Gastroesophageal sphincter (tissue), 4 donors: ENCODE data around the gene TRAPPC3. TPM values are rescaled to one million over a fixed set of nuclear protein-coding genes. Genes with fewer than 3 reads are reported as not detected.
A peak's percentile ranks its signal among the peaks of the same experiment; 100 is the strongest.

ENCODE experiments used
- ATAC-seq: fragments of 150-250 bp; one replicate; pipeline ENCODE4 v1.9.1; 2016; ENCODE audit warnings: mild to moderate bottlenecking, moderate library complexity
- H3K27ac ChIP-seq, 4 donors: fragments of 200-600 bp; sonication (generic) in 3 of 4; 1 replicate in 3 of 4; 2 replicates in 1 of 4; pipeline ENCODE4 v1.5.1; 2016 to 2019
- H3K27me3 ChIP-seq: fragments of 200-600 bp; sonication (generic); one replicate; pipeline ENCODE4 v1.5.1; 2019
- H3K36me3 ChIP-seq, 2 donors: fragments of 200-600 bp; sonication (generic); one replicate each; pipeline ENCODE4 v1.5.1; 2019; ENCODE audit warnings: control low read depth in 1 of 2
- H3K4me1 ChIP-seq, 3 donors: fragments of 200-600 bp; sonication (generic); 1 replicate in 2 of 3; 2 replicates in 1 of 3; pipeline ENCODE4 v1.5.1; 2016 to 2019; ENCODE audit warnings: control low read depth in 2 of 3
- H3K4me3 ChIP-seq, 2 donors: fragments of 200-600 bp; sonication (generic); one replicate each; pipeline ENCODE4 v1.5.1; 2019; ENCODE audit warnings: mild to moderate bottlenecking in 1 of 2, moderate library complexity in 1 of 2
- H3K9me3 ChIP-seq, 3 donors: fragments of 200-600 bp; sonication (generic); one replicate each; pipeline ENCODE4 v1.5.1; 2017 to 2019; ENCODE audit warnings: control low read depth in 2 of 3
- EP300 ChIP-seq: sonication (generic); formaldehyde crosslinking; IDR thresholded peaks from one replicate; pipeline ENCODE4 v1.6.1; 2017; ENCODE audit warnings: antibody characterized with exemption, mild to moderate bottlenecking
- POLR2A ChIP-seq, 2 donors: fragments of 450-650 bp; IDR thresholded peaks; one replicate each; pipeline ENCODE4 v1.6.1; 2017; ENCODE audit warnings: antibody characterized with exemption in 2 of 2, mild to moderate bottlenecking in 2 of 2, moderate library complexity in 1 of 2
- POLR2AphosphoS5 ChIP-seq: sonication (generic); formaldehyde crosslinking; IDR thresholded peaks from one replicate; pipeline ENCODE4 v1.6.1; 2017; ENCODE audit warnings: antibody characterized with exemption
- WGBS, 2 donors: methylation state at CpG; one replicate each; pipeline ENCODE4 v1.1.5; 2018; ENCODE audit warnings: low coverage in 1 of 2; 5-methylcytosine and 5-hydroxymethylcytosine counted together
- total RNA-seq, 4 donors: library from RNA; depleted of rRNA; stranded (reverse); fragments of >200 nt; gene quantifications; one replicate each; pipeline ENCODE4 v1.1.0, GENCODE V29; 2016
- TF ChIP-seq, protein P1 (sequence below), 4 experiments: fragments of 200-600 bp in 2 of 4; fragments of 450-650 bp in 2 of 4; sonication (generic) in 1 of 4; IDR thresholded peaks; one replicate each; pipeline ENCODE4 v1.5.1; 2017 to 2019; ENCODE audit warnings: antibody characterized with exemption in 4 of 4, mild to moderate bottlenecking in 2 of 4, moderate library complexity in 2 of 4

TRAPPC3 gene
- total RNA-seq, 4 donors from 2014 or later: 102 to 166 (median 129) TPM

DNA sequence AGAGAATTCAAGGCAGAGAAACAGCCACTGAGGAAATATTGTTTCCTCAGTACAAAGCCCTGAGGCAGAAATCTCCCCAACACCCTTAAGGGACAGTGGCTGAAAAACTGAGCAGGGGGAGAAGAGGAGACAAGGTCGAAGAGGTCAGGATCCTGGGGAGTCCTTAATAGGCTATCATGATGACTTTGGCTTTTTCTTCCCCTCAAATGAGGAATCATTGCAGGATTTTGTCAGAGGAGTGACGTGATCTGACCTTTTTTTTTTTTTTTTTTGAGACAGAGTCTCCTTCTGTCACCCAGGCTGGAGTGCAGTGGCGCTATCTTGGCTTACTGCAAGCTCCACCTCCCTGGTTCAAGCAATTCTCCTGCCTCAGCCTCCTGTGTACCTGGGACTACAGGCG, 16.9 kb upstream of the TRAPPC3 start:
- Histone ChIP-seq H3K36me3 (peaks cover 0 to 20% of the 10 kb centered on the region in 2 donors), H3K27ac (peak overlapping the region; percentile 32 to 77 (median 72)), H3K9me3 (no peaks in the 10 kb centered on the region), H3K4me3 (no peak overlapping the region), H3K4me1 (peaks cover 2 to 100% (median 36%) of the 10 kb centered on the region in 3 donors), H3K27me3 (no peaks in the 10 kb centered on the region)
- 55 to 67% methylated on average over 4 of the region's 4 CpGs for WGBS, 2 donors
- TF ChIP-seq POLR2A (IDR thresholded peaks at IDR 0.05): no peak
- TF ChIP-seq, protein P1, sequence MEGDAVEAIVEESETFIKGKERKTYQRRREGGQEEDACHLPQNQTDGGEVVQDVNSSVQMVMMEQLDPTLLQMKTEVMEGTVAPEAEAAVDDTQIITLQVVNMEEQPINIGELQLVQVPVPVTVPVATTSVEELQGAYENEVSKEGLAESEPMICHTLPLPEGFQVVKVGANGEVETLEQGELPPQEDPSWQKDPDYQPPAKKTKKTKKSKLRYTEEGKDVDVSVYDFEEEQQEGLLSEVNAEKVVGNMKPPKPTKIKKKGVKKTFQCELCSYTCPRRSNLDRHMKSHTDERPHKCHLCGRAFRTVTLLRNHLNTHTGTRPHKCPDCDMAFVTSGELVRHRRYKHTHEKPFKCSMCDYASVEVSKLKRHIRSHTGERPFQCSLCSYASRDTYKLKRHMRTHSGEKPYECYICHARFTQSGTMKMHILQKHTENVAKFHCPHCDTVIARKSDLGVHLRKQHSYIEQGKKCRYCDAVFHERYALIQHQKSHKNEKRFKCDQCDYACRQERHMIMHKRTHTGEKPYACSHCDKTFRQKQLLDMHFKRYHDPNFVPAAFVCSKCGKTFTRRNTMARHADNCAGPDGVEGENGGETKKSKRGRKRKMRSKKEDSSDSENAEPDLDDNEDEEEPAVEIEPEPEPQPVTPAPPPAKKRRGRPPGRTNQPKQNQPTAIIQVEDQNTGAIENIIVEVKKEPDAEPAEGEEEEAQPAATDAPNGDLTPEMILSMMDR (IDR thresholded peaks at IDR 0.05): no peak
- no peak for ATAC-seq

DNA sequence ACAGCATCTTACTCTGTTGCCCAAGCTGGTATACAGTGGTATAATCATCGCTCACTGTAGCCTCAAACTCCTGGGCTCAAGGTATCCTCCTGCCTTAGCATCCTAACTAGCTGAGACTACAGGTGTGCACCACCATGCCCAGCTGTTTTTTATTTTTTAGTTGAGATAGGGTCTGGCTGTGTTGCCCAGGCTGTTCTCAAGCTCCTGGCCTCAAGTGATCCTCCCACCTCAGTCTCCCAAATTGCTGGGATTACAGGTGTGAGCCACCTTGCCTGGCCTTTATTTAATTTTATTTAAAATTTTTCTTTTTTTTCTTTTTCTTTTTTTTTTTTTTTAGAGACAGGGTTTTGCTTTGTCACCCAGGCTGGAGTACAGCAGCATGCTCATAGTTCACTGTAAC, 15.9 kb upstream of the TRAPPC3 start:
- WGBS, 2 donors: 86 to 90% methylated on average over 1 of the region's 1 CpG
- Histone ChIP-seq H3K27me3 (no peaks in the 10 kb centered on the region), H3K36me3 (peaks cover 0 to 11% of the 10 kb centered on the region in 2 donors), H3K4me1 (peaks cover 2 to 100% (median 46%) of the 10 kb centered on the region in 3 donors), H3K27ac (peak overlapping the region in 3 of 4 donors; percentile 2 to 77 (median 28)), H3K9me3 (no peaks in the 10 kb centered on the region), H3K4me3 (no peak overlapping the region)
- TF ChIP-seq POLR2A (IDR thresholded peaks at IDR 0.05) (no peak), EP300 (no peak), POLR2AphosphoS5 (no peak)
- TF ChIP-seq, protein P1 (IDR thresholded peaks at IDR 0.05): no peak
- ATAC-seq: no peak

- no peak for ATAC-seq
- WGBS, 2 donors: 100% methylated on average over 2 of the region's 2 CpGs
- Histone ChIP-seq H3K27me3 (no peaks in the 10 kb centered on the region), H3K4me1 (peaks cover 2 to 100% (median 53%) of the 10 kb centered on the region in 3 donors), H3K4me3 (no peak overlapping the region), H3K27ac (peak overlapping the region in 2 of 4 donors; percentile 24 to 77), H3K9me3 (no peaks in the 10 kb centered on the region), H3K36me3 (peaks cover 0 to 8% of the 10 kb centered on the region in 2 donors)
- TF ChIP-seq POLR2A (IDR thresholded peaks at IDR 0.05) (no peak), POLR2AphosphoS5 (no peak), EP300 (no peak)
- TF ChIP-seq, protein P1 (IDR thresholded peaks at IDR 0.05): no peak
Measured at GRCh38 chr1:36164361-36164760, 15.1 kb upstream of the TRAPPC3 start.

- TF ChIP-seq, protein P1 (IDR thresholded peaks at IDR 0.05): no peak
- no peak for TF ChIP-seq POLR2A (IDR thresholded peaks at IDR 0.05)
- no peak for TF ChIP-seq EP300
- Histone ChIP-seq H3K4me1 (peaks cover 2 to 100% (median 63%) of the 10 kb centered on the region in 3 donors), H3K9me3 (no peaks in the 10 kb centered on the region), H3K4me3 (no peak overlapping the region), H3K36me3 (peaks cover 0 to 8% of the 10 kb centered on the region in 2 donors), H3K27ac (peak overlapping the region in 2 of 4 donors; percentile 100), H3K27me3 (no peaks in the 10 kb centered on the region)
- ATAC-seq: no peak
Measured at GRCh38 chr1:36163426-36163825, 14.1 kb upstream of the TRAPPC3 start.

DNA sequence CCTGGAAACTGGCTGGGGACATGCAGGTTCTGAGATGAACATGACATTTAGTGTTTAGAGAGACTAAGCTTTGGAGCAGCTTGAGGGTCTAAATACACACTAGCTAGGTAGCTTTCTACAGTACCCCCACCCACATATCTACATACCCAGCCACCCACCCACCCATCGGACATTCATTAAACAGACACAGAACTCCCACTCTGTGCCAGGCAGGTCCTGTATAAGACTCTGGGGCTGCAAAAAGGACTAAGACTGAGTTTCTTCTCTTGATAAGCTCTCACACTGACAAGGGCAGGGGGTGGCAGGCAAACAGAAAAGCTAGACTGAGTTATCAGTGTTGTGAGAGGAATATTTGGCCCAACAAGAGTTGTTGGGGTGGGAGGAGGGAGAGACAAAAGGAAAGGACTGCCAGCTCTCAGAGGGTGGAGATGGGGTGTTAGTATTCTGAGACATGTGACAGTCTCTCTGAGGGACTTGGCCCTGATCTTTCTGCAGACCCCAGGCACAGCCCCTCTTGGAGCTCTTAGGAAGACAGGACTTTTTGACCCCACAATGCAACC, 13.5 kb upstream of the TRAPPC3 start:
- H3K36me3 ChIP-seq: peaks cover 0 to 1% of the 10 kb centered on the region in 2 donors
- TF ChIP-seq POLR2A (IDR thresholded peaks at IDR 0.05) (no peak), POLR2AphosphoS5 (no peak), EP300 (no peak)
- TF ChIP-seq, protein P1 (IDR thresholded peaks at IDR 0.05): no peak
- no peak overlapping the region for H3K4me3 ChIP-seq
- peaks cover 2 to 100% (median 69%) of the 10 kb centered on the region in 3 donors for H3K4me1 ChIP-seq
- WGBS, 2 donors: no CpG with 5 or more reads among the region's 1 CpG
- H3K9me3 ChIP-seq: no peaks in the 10 kb centered on the region
- no peaks in the 10 kb centered on the region for H3K27me3 ChIP-seq
- no peak for ATAC-seq
- peak overlapping the region; percentile 72 to 100 (median 95) for H3K27ac ChIP-seq
